Measurements from ENCODE around the gene NPNT. TPM values are rescaled to one million over a fixed set of nuclear protein-coding genes. Genes with fewer than 3 reads are reported as not detected.

Gene NPNT
- total RNA-seq, 1 experiment from 2014 or later: 1.4 TPM

DNA sequence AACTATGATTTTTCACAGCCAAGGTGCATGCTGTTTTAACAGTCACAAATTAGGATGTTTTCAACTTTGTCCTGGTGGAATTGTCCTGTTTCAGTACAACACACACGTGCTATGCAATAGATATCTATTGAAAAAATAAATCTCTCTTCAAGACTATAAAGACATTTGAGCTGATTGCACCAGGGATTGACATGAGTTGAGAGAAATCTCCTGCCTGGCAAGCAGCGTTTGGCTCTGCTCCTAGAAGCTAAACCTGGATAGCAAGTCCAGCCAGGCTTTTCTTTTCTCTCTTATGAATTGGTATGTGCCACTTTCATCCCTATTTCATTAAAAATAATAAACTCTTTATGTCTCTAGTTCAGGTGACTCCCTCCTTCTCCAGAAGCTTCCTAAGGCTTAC lies 16.6 kb upstream of the NPNT start:
- H3K36me3 Mint-ChIP-seq: 0 out of 2 replicates have a peak, but pooled peaks cover 8% of the 10 kb centered on the region
- POLR2A ChIA-PET: no interaction called here
- ATAC-seq: no peak
- CTCF ChIA-PET: no interaction called here
- H3K27me3 Mint-ChIP-seq (ENCODE audit: low read depth): peaks cover 9% of the 10 kb centered on the region
- peaks cover 18% of the 10 kb centered on the region for H3K9me3 Mint-ChIP-seq
- no peak overlapping the region for H3K4me3 Mint-ChIP-seq
- H3K27ac Mint-ChIP-seq: no peak overlapping the region
- TF ChIP-seq, protein P1, sequence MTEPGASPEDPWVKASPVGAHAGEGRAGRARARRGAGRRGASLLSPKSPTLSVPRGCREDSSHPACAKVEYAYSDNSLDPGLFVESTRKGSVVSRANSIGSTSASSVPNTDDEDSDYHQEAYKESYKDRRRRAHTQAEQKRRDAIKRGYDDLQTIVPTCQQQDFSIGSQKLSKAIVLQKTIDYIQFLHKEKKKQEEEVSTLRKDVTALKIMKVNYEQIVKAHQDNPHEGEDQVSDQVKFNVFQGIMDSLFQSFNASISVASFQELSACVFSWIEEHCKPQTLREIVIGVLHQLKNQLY (CRISPR knock-in tag; IDR thresholded peaks at IDR 0.05): no peak
- TF ChIP-seq, protein P2, sequence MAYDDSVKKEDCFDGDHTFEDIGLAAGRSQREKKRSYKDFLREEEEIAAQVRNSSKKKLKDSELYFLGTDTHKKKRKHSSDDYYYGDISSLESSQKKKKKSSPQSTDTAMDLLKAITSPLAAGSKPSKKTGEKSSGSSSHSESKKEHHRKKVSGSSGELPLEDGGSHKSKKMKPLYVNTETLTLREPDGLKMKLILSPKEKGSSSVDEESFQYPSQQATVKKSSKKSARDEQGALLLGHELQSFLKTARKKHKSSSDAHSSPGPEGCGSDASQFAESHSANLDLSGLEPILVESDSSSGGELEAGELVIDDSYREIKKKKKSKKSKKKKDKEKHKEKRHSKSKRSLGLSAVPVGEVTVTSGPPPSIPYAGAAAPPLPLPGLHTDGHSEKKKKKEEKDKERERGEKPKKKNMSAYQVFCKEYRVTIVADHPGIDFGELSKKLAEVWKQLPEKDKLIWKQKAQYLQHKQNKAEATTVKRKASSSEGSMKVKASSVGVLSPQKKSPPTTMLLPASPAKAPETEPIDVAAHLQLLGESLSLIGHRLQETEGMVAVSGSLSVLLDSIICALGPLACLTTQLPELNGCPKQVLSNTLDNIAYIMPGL (CRISPR knock-in tag; IDR thresholded peaks at IDR 0.05): no peak
- TF ChIP-seq ATF2 (CRISPR knock-in tag; IDR thresholded peaks at IDR 0.05; ENCODE audit: borderline replicate concordance, low read depth): no peak
- TF ChIP-seq TP53 (CRISPR knock-in tag; IDR thresholded peaks at IDR 0.05): no peak
- TF ChIP-seq ZNF425 (CRISPR knock-in tag; conservative IDR thresholded peaks at IDR 0.05): no peak
- TF ChIP-seq FOXP4 (CRISPR knock-in tag; IDR thresholded peaks at IDR 0.05): no peak
- TF ChIP-seq SP1 (CRISPR knock-in tag; conservative IDR thresholded peaks at IDR 0.05): no peak
- TF ChIP-seq NR2C2 (CRISPR knock-in tag; IDR thresholded peaks at IDR 0.05): no peak
- TF ChIP-seq OVOL2 (CRISPR knock-in tag; IDR thresholded peaks at IDR 0.05; ENCODE audit: borderline replicate concordance): no peak
- H3K4me1 Mint-ChIP-seq: no peaks in the 10 kb centered on the region
- no peak for DNase-seq (ENCODE audit: low spot score)

- Mint-ChIP-seq H3K27me3 (ENCODE audit: low read depth) (peaks cover 33% of the 10 kb centered on the region), H3K9me3 (peaks cover 18% of the 10 kb centered on the region), H3K4me3 (no peak overlapping the region), H3K36me3 (no peaks in the 10 kb centered on the region), H3K4me1 (no peaks in the 10 kb centered on the region), H3K27ac (no peak overlapping the region)
- ATAC-seq (no peak), DNase-seq (ENCODE audit: low spot score) (no peak)
- CTCF ChIA-PET: no interaction called here
- POLR2A ChIA-PET: interaction anchor here (1.3 kb wide), 1 partner anchor 27 kb away, joined by 3 read pairs; no protein-coding TSS in a partner anchor
- TF ChIP-seq CDX4 (CRISPR knock-in tag; IDR thresholded peaks at IDR 0.05; ENCODE audit: borderline replicate concordance) (no peak), SP1 (CRISPR knock-in tag; conservative IDR thresholded peaks at IDR 0.05) (no peak), ATF3 (CRISPR knock-in tag; conservative IDR thresholded peaks at IDR 0.05) (no peak), SMAD4 (CRISPR knock-in tag; IDR thresholded peaks at IDR 0.05) (no peak), NR1H2 (CRISPR knock-in tag; IDR thresholded peaks at IDR 0.05) (no peak), FOXK1 (CRISPR knock-in tag; IDR thresholded peaks at IDR 0.05) (no peak), ZNF317 (CRISPR knock-in tag; IDR thresholded peaks at IDR 0.05; ENCODE audit: borderline replicate concordance, low read depth) (no peak), NFYB (CRISPR knock-in tag; conservative IDR thresholded peaks at IDR 0.05; ENCODE audit: low read depth) (no peak), CREB1 (CRISPR knock-in tag; IDR thresholded peaks at IDR 0.05) (no peak), NR3C1 (CRISPR knock-in tag; conservative IDR thresholded peaks at IDR 0.05; ENCODE audit: low read depth) (no peak), TP53 (CRISPR knock-in tag; IDR thresholded peaks at IDR 0.05) (no peak), ZNF219 (CRISPR knock-in tag; IDR thresholded peaks at IDR 0.05; ENCODE audit: borderline replicate concordance) (no peak)
- TF ChIP-seq, protein P3, sequence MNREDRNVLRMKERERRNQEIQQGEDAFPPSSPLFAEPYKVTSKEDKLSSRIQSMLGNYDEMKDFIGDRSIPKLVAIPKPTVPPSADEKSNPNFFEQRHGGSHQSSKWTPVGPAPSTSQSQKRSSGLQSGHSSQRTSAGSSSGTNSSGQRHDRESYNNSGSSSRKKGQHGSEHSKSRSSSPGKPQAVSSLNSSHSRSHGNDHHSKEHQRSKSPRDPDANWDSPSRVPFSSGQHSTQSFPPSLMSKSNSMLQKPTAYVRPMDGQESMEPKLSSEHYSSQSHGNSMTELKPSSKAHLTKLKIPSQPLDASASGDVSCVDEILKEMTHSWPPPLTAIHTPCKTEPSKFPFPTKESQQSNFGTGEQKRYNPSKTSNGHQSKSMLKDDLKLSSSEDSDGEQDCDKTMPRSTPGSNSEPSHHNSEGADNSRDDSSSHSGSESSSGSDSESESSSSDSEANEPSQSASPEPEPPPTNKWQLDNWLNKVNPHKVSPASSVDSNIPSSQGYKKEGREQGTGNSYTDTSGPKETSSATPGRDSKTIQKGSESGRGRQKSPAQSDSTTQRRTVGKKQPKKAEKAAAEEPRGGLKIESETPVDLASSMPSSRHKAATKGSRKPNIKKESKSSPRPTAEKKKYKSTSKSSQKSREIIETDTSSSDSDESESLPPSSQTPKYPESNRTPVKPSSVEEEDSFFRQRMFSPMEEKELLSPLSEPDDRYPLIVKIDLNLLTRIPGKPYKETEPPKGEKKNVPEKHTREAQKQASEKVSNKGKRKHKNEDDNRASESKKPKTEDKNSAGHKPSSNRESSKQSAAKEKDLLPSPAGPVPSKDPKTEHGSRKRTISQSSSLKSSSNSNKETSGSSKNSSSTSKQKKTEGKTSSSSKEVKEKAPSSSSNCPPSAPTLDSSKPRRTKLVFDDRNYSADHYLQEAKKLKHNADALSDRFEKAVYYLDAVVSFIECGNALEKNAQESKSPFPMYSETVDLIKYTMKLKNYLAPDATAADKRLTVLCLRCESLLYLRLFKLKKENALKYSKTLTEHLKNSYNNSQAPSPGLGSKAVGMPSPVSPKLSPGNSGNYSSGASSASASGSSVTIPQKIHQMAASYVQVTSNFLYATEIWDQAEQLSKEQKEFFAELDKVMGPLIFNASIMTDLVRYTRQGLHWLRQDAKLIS (CRISPR knock-in tag; IDR thresholded peaks at IDR 0.05; ENCODE audit: borderline replicate concordance): no peak
These were observed 7.8 kb upstream of the NPNT start for GRCh38 chr4:105887508-105887907.
